B cell (primary cell): ENCODE data around the gene KCTD17. TPM values are rescaled to one million over a fixed set of nuclear protein-coding genes. Genes with fewer than 3 reads are reported as not detected.

Experiments used
- ATAC-seq: fragments of 200-7000 bp; cut with Tn5 transposase; one replicate; pipeline ENCODE4 v1.10.0; 2021; ENCODE audit warnings: low read depth, mild to moderate bottlenecking, moderate number of reproducible peaks, moderate library complexity
- CTCF ChIA-PET: fragments of 350-600 bp; sonication (Branson Sonifier 250); formaldehyde crosslinking; loops from one replicate; lab custom pipeline; 2021; ENCODE audit warnings: antibody characterized with exemption, inconsistent platforms; lab: Charles Lee
- POLR2A ChIA-PET: fragments of 350-600 bp; sonication (Branson Sonifier 250); formaldehyde crosslinking; loops from one replicate; lab custom pipeline; 2021; ENCODE audit warnings: antibody characterized with exemption; lab: Charles Lee
- DNase-seq: peaks from one replicate; pipeline ENCODE4 v3.0.0; 2013
- H2AFZ ChIP-seq: 2 replicates; pipeline ENCODE4 v1.6.1; 2012; ENCODE audit warnings: mild to moderate bottlenecking, low read depth, low read length; ENCODE audit not compliant: insufficient read depth, poor library complexity, severe bottlenecking
- H3K27ac ChIP-seq, 2 donors: 1 replicate in 1 of 2; 2 replicates in 1 of 2; pipeline ENCODE4 v1.5.1; 2012 to 2013; ENCODE audit warnings: low read length in 2 of 2, mild to moderate bottlenecking in 2 of 2, moderate library complexity in 1 of 2
- H3K27me3 ChIP-seq, 4 experiments: fragments of 200-600 bp in 1 of 4; sonication (generic) in 1 of 4; replicated peaks in 1 of 4; 1 replicate in 2 of 4; 2 replicates in 2 of 4; pipeline versions ENCODE4 v1.6.1 to v1.7.0; 2013 to 2016; ENCODE audit warnings: low read length in 3 of 4, mild to moderate bottlenecking in 2 of 4, mixed read lengths in 1 of 4, moderate library complexity in 1 of 4; ENCODE audit not compliant: insufficient read depth in 4 of 4, control insufficient read depth in 3 of 4; ENCODE audit errors: control extremely low read depth in 1 of 4
- H3K36me3 ChIP-seq, 2 experiments: replicated peaks in 1 of 2; 1 replicate in 1 of 2; 2 replicates in 1 of 2; pipeline versions ENCODE4 v1.6.1 to v1.7.1; 2013; ENCODE audit warnings: low read length in 1 of 2; ENCODE audit not compliant: insufficient read depth in 2 of 2, control insufficient read depth in 1 of 2; ENCODE audit errors: control extremely low read depth in 1 of 2, extremely low read depth in 1 of 2
- H3K4me1 ChIP-seq, 2 donors: fragments of 200-600 bp in 1 of 2; sonication (generic) in 1 of 2; 1 replicate in 1 of 2; 2 replicates in 1 of 2; pipeline versions ENCODE4 v1.5.1 to v1.6.1; 2013 to 2017; ENCODE audit warnings: low read length in 2 of 2; ENCODE audit not compliant: control insufficient read depth in 2 of 2, insufficient read depth in 2 of 2
- H3K4me2 ChIP-seq: replicated peaks from 2 replicates; pipeline ENCODE3; 2012; ENCODE audit warnings: mild to moderate bottlenecking, low read depth, low read length; ENCODE audit not compliant: poor library complexity, severe bottlenecking
- H3K4me3 ChIP-seq, 5 experiments: fragments of 200-600 bp in 1 of 5; sonication (generic) in 1 of 5; 1 replicate in 3 of 5; 2 replicates in 2 of 5; pipeline versions ENCODE4 v1.5.1 to v1.7.0; 2011 to 2016; ENCODE audit warnings: low read length in 4 of 5, mild to moderate bottlenecking in 4 of 5, low read depth in 2 of 5, control low read depth in 1 of 5, moderate library complexity in 1 of 5; ENCODE audit not compliant: insufficient read depth in 1 of 5; ENCODE audit errors: control extremely low read depth in 1 of 5, extremely low read depth in 1 of 5
- H3K79me2 ChIP-seq: fragments of 200-600 bp; sonication (generic); one replicate; pipeline ENCODE4 v1.6.0; 2016; ENCODE audit warnings: low read length; ENCODE audit not compliant: control insufficient read depth, insufficient read depth
- H3K9ac ChIP-seq: fragments of 200-600 bp; sonication (generic); 2 replicates; pipeline ENCODE4 v1.6.1; 2017; ENCODE audit warnings: mild to moderate bottlenecking, low read length, moderate library complexity
- H3K9me3 ChIP-seq, 3 donors: one replicate each; pipeline versions ENCODE4 v1.6.1 to v1.7.1; 2013; ENCODE audit warnings: low read length in 2 of 3; ENCODE audit not compliant: control insufficient read depth in 2 of 3, insufficient read depth in 1 of 3; ENCODE audit errors: control extremely low read depth in 1 of 3
- H4K20me1 ChIP-seq: 2 replicates; pipeline ENCODE4 v1.6.0; 2012; ENCODE audit warnings: mild to moderate bottlenecking, low read length; ENCODE audit not compliant: insufficient read depth, control insufficient read depth, poor library complexity, severe bottlenecking
- H3K27ac Mint-ChIP-seq: one replicate; pipeline ENCODE4 v1.8.0; 2021; ENCODE audit warnings: mixed read lengths
- H3K27me3 Mint-ChIP-seq: one replicate; pipeline ENCODE4 v1.8.0; 2021; ENCODE audit warnings: mixed read lengths
- H3K4me1 Mint-ChIP-seq: one replicate; pipeline ENCODE4 v1.8.0; 2021; ENCODE audit warnings: mixed read lengths
- H3K4me3 Mint-ChIP-seq: one replicate; pipeline ENCODE4 v1.8.0; 2021; ENCODE audit warnings: mixed read lengths
- H3K9me3 Mint-ChIP-seq: one replicate; pipeline ENCODE4 v1.8.0; 2022; ENCODE audit warnings: mixed read lengths; ENCODE audit not compliant: insufficient read depth
- CTCF ChIP-seq: fragments of 200-600 bp; IDR thresholded peaks from one replicate; pipeline ENCODE4 v1.8.0; 2022; ENCODE audit warnings: antibody characterized with exemption, mild to moderate bottlenecking
- EZH2 ChIP-seq: IDR thresholded peaks from 2 replicates; pipeline ENCODE4 v1.6.1; 2012; ENCODE audit warnings: borderline replicate concordance, low read depth, mild to moderate bottlenecking, moderate library complexity, low read length; ENCODE audit not compliant: insufficient read depth, poor library complexity, severe bottlenecking
- WGBS: methylation state at CpG from one replicate; pipeline ENCODE4 v1.1.5; 2013; ENCODE audit warnings: missing lambda C conversion rate; ENCODE audit not compliant: insufficient coverage; 5-methylcytosine and 5-hydroxymethylcytosine counted together
- intact Hi-C: fragments of 100-400 bp; cut with micrococcal nuclease; formaldehyde crosslinking; loops from one replicate; pipeline ENCODE4 v1.10.0; 2022
- polyA plus RNA-seq: library from polyadenylated mRNA; depleted of rRNA; stranded (reverse); fragments of >200 nt; gene quantifications from 2 replicates; pipeline ENCODE4 v1.2.3, GENCODE V29; 2012
- total RNA-seq, 2 donors: library from RNA; stranded (reverse); fragments of 120-200 nt in 1 of 2; gene quantifications; 1 replicate in 1 of 2; 2 replicates in 1 of 2; pipeline versions ENCODE4 v1.2.3 to v1.2.4, GENCODE V29; 2013 to 2022

KCTD17 gene
- total and polyA plus RNA-seq, 2 donors (not counting 1 experiment from before 2014, with no cell fraction given): 29.0 to 41.3 TPM

- Histone ChIP-seq H3K4me3 (no peak overlapping the region), H3K9me3 (no peaks in the 10 kb centered on the region), H2AFZ (no peak overlapping the region), H3K4me1 (no peaks in the 10 kb centered on the region), H3K9ac (no peak overlapping the region), H3K36me3 (no peaks in the 10 kb centered on the region), H3K27ac (no peak overlapping the region), H3K79me2 (no peaks in the 10 kb centered on the region), H4K20me1 (no peaks in the 10 kb centered on the region), H3K4me2 (no peak overlapping the region), H3K27me3 (peaks cover 0 to 25% (median 7%) of the 10 kb centered on the region in 4 experiments)
- Mint-ChIP-seq H3K27me3 (peaks cover 36% of the 10 kb centered on the region), H3K4me1 (peaks cover 3% of the 10 kb centered on the region), H3K27ac (no peak overlapping the region), H3K4me3 (no peak overlapping the region), H3K9me3 (no peaks in the 10 kb centered on the region)
- ChIA-PET POLR2A (no interaction called here), CTCF (no interaction called here)
- DNase-seq: no peak
- WGBS: no CpG with 5 or more reads among the region's 1 CpG
- intact Hi-C loops: no loop called here
- TF ChIP-seq CTCF: no peak
- no peak for TF ChIP-seq EZH2
- ATAC-seq: no peak
Measured at GRCh38 chr22:37094239-37094638, 42.7 kb downstream of the KCTD17 start.

- H3K79me2 ChIP-seq: no peaks in the 10 kb centered on the region
- POLR2A ChIA-PET: no interaction called here
- H3K9me3 ChIP-seq: no peaks in the 10 kb centered on the region
- no peak overlapping the region for H3K27ac Mint-ChIP-seq
- peaks cover 40% of the 10 kb centered on the region for H3K27me3 Mint-ChIP-seq
- TF ChIP-seq EZH2 (no peak), CTCF (no peak)
- no peak for ATAC-seq
- no peak overlapping the region for H2AFZ ChIP-seq
- no peaks in the 10 kb centered on the region for H3K4me1 ChIP-seq
- DNase-seq: no peak
- 78% methylated on average over 9 of the region's 11 CpGs for WGBS
- H3K4me3 Mint-ChIP-seq: no peak overlapping the region
- no peak overlapping the region for H3K9ac ChIP-seq
- peaks cover 5% of the 10 kb centered on the region for H3K4me1 Mint-ChIP-seq
- no peak overlapping the region for H3K4me2 ChIP-seq
- H3K27me3 ChIP-seq: peaks cover 0 to 25% (median 7%) of the 10 kb centered on the region in 4 experiments
- no peak overlapping the region for H3K4me3 ChIP-seq
- CTCF ChIA-PET: no interaction called here
- H4K20me1 ChIP-seq: no peaks in the 10 kb centered on the region
- no peaks in the 10 kb centered on the region for H3K36me3 ChIP-seq
- intact Hi-C loops: no loop called here
- H3K9me3 Mint-ChIP-seq: no peaks in the 10 kb centered on the region
- no peak overlapping the region for H3K27ac ChIP-seq
Measured at GRCh38 chr22:37095113-37095512, 43.6 kb downstream of the KCTD17 start.
